ENCODE data around the gene MYO9B.

MYO9B gene

DNA sequence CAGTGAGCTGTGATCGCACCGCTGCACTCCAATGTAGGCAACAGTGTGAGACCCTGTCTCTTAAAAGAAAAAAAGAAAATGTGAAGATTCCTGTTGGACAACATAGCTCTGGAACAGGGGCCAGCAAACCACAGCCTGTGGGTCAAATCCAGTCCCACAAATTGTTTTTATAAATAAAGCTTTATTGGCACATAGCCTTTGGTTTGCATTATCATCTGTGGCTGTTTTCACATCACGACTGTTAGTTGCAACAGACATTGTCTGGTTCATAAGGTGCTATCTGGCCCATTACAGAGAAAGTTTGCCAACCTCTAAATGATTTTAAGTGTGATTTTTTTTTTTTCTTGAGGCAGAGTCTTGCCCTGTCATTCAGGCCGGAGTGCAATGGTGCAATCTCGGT is 90.1 kb downstream of the MYO9B start:
- no peak overlapping the region for H3K4me3 ChIP-seq (ENCODE audit: low read depth in 1 of 5, low read length in 5 of 5)
- H3K9ac ChIP-seq (ENCODE audit: low read length in 5 of 5), result no peak overlapping the region
- H3K36me3 ChIP-seq (ENCODE audit: control insufficient read depth in 5 of 5, insufficient read depth in 5 of 5, low read length in 5 of 5), result peaks cover 14 to 95% (median 71%) of the 10 kb centered on the region in 5 donors
- H3K9me3 ChIP-seq (ENCODE audit: control insufficient read depth in 5 of 5, low read length in 5 of 5), result no peaks in the 10 kb centered on the region
- H3K27me3 ChIP-seq (ENCODE audit: control insufficient read depth in 5 of 5, insufficient read depth in 4 of 5, low read length in 5 of 5), result no peaks in the 10 kb centered on the region
- H3K4me1 ChIP-seq (ENCODE audit: control insufficient read depth in 5 of 5, insufficient read depth in 5 of 5, low read length in 5 of 5), result no peaks in the 10 kb centered on the region
- H3K27ac ChIP-seq (ENCODE audit: low read depth, low read length), result no peak overlapping the region

DNA sequence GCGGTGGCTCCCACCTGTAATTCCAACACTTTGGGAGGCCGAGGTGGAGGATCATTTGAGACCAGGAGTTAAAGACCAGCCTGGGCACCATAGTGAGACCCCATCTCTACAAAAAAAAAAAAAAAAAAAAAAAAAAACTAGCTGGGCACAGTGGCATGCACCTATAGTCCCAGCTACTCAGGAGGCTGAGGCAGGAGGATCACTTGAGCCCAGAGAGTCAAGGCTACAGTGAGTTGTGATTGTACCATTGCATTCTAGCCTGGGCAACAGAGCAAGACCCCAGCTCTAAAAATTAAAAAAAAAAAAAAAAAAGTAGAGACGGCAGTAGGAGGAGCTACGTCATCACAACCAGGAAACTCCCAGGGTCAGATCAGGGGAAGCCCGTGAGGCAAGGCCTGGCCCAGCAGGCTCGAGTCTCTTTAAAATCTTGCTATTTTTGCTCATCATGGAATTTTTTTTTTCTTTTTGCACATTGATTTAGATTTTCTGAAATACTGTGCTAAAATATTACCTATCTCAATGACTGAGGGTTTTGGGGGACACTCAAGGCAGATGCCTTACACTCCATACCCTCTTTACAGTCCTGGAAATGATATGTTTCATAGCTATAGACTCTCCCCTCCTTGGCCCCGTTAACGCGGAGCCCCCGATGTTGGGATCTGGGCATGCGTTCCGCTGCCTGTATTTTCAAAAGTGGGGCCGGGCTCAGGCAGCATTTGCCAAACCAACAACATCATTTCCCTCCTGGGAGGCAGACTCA is 95.1 kb downstream of the MYO9B start:
- Histone ChIP-seq H3K27ac (ENCODE audit: low read depth, low read length) (no peak overlapping the region), H3K9ac (ENCODE audit: low read length in 5 of 5) (no peak overlapping the region), H3K27me3 (ENCODE audit: control insufficient read depth in 5 of 5, insufficient read depth in 4 of 5, low read length in 5 of 5) (no peaks in the 10 kb centered on the region), H3K36me3 (ENCODE audit: control insufficient read depth in 5 of 5, insufficient read depth in 5 of 5, low read length in 5 of 5) (peaks cover 5 to 90% (median 62%) of the 10 kb centered on the region in 5 donors), H3K9me3 (ENCODE audit: control insufficient read depth in 5 of 5, low read length in 5 of 5) (no peaks in the 10 kb centered on the region), H3K4me3 (ENCODE audit: low read depth in 1 of 5, low read length in 5 of 5) (no peak overlapping the region), H3K4me1 (ENCODE audit: control insufficient read depth in 5 of 5, insufficient read depth in 5 of 5, low read length in 5 of 5) (no peaks in the 10 kb centered on the region)

DNA sequence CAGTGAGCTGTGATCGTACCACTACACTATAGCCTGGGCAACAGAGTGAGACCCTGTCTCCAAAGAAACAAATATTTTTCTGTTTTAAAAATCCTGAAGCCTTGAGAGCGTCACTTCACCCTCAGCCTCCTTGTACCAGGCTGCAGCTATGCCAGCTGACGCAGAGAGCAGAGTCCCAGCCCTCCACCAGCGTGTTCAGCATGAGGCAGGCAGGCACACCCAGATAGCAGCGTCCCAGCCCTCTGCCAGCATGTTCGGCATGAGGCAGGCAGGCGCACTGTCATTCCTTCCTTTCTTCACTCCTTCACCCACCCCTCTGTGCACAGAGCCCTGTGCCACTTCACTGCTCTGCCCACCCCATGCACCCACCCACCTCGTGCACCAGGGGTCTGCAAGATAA is 96.3 kb downstream of the MYO9B start:
- Histone ChIP-seq H3K27me3 (ENCODE audit: control insufficient read depth in 5 of 5, insufficient read depth in 4 of 5, low read length in 5 of 5) (no peaks in the 10 kb centered on the region), H3K4me1 (ENCODE audit: control insufficient read depth in 5 of 5, insufficient read depth in 5 of 5, low read length in 5 of 5) (no peaks in the 10 kb centered on the region), H3K27ac (ENCODE audit: low read depth, low read length) (no peak overlapping the region), H3K4me3 (ENCODE audit: low read depth in 1 of 5, low read length in 5 of 5) (no peak overlapping the region), H3K9me3 (ENCODE audit: control insufficient read depth in 5 of 5, low read length in 5 of 5) (no peaks in the 10 kb centered on the region), H3K36me3 (ENCODE audit: control insufficient read depth in 5 of 5, insufficient read depth in 5 of 5, low read length in 5 of 5) (peaks cover 1 to 90% (median 64%) of the 10 kb centered on the region in 5 donors), H3K9ac (ENCODE audit: low read length in 5 of 5) (no peak overlapping the region)

DNA sequence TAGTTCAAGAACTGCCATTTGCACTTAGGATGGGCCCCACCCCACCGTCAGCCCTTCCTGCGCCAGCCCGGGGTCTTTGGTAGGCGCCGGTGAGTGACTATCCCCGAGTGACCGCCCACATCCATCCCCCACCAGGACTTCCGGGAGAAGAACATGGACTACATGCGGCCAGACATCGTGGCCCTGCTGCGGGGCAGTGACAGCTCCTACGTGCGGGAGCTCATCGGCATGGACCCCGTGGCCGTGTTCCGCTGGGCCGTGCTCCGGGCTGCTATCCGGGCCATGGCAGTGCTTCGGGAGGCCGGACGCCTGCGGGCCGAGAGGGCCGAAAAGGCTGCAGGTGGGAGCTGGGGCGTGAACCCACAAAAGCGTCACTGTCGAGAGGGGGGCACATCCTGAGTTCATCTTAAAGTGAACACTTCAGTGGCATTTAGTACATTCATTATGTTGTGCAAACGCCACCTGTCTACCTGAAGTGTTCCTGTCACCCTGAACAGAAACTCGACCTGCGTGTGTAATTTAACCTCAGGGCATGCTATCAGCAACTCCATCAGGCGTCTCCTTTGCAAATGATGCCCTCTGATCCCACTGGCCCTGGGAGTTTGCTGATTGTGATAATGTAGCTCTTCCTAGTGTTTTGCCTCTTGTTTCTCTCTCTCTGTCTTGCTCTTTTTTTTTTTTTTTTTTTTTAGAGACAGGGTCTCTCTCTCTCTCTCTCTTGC is 97.2 kb downstream of the MYO9B start:
- H3K27me3 ChIP-seq (ENCODE audit: control insufficient read depth in 5 of 5, insufficient read depth in 4 of 5, low read length in 5 of 5), result no peaks in the 10 kb centered on the region
- H3K27ac ChIP-seq (ENCODE audit: low read depth, low read length), result no peak overlapping the region
- no peaks in the 10 kb centered on the region for H3K4me1 ChIP-seq (ENCODE audit: control insufficient read depth in 5 of 5, insufficient read depth in 5 of 5, low read length in 5 of 5)
- no peak overlapping the region for H3K4me3 ChIP-seq (ENCODE audit: low read depth in 1 of 5, low read length in 5 of 5)
- H3K9me3 ChIP-seq (ENCODE audit: control insufficient read depth in 5 of 5, low read length in 5 of 5), result no peaks in the 10 kb centered on the region
- H3K36me3 ChIP-seq (ENCODE audit: control insufficient read depth in 5 of 5, insufficient read depth in 5 of 5, low read length in 5 of 5), result peaks cover 0 to 92% (median 65%) of the 10 kb centered on the region in 5 donors
- no peak overlapping the region for H3K9ac ChIP-seq (ENCODE audit: low read length in 5 of 5)

DNA sequence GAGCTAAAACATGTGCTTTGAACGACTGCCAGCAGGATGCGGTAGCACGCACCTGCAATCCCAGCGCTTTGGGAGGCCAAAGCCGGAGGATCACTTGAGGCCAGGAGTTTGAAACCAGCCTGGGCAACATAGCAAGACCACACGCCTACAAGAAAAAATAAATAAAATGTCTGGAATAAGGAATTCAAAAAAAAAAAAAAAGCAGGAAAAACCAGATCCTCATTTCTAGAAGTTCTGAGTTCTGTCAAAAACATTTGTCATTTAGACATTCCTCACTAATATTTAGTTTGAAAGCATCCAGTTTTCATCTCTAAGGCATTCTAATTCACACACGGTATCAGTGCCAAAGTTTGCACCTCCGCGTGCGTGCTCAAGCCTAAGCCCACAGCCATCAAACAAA is 102.7 kb downstream of the MYO9B start:
- H3K9me3 ChIP-seq (ENCODE audit: control insufficient read depth in 5 of 5, low read length in 5 of 5), result no peaks in the 10 kb centered on the region
- peaks cover 0 to 71% (median 44%) of the 10 kb centered on the region in 5 donors for H3K36me3 ChIP-seq (ENCODE audit: control insufficient read depth in 5 of 5, insufficient read depth in 5 of 5, low read length in 5 of 5)
- no peaks in the 10 kb centered on the region for H3K27me3 ChIP-seq (ENCODE audit: control insufficient read depth in 5 of 5, insufficient read depth in 4 of 5, low read length in 5 of 5)
- H3K4me1 ChIP-seq (ENCODE audit: control insufficient read depth in 5 of 5, insufficient read depth in 5 of 5, low read length in 5 of 5), result peaks cover 0 to 3% (median 0%) of the 10 kb centered on the region in 5 donors
- H3K4me3 ChIP-seq (ENCODE audit: low read depth in 1 of 5, low read length in 5 of 5), result no peak overlapping the region
- no peak overlapping the region for H3K9ac ChIP-seq (ENCODE audit: low read length in 5 of 5)
- H3K27ac ChIP-seq (ENCODE audit: low read depth, low read length), result no peak overlapping the region

DNA sequence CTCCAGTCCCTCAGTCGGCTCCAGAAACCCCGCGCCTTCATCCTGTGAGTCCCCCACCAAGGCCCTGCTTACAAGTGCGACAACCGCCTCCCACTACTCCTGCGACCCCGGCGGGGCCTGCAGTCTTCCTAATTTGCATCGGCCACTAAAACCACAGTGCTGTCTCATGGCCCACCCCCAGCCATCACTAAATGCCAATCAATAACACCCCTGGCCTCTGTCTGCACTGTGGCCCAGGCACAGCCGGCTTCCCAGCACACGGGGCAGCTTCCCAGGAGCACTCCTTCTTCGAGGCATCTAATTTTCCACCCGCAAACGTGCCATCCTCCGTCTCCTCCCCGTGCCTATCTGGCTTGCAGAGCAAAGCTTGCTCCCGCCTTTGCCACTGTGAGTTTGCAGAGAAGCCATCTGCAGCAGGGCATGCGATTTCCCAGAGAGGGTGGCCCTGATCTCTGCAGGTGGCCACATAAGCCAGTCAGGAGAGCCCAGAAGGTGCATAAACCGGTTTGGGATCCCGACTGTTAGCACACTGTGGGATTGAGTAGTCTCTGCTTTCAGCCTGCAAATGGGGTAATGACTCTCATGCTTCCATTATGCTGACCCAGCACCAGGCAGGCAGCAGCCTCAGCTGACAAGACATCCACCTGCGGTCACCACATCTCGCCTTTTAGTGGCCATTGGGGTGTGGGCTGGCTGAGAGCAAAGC is 105.6 kb downstream of the MYO9B start:
- Histone ChIP-seq H3K9ac (ENCODE audit: low read length in 5 of 5) (no peak overlapping the region), H3K27ac (ENCODE audit: low read depth, low read length) (no peak overlapping the region), H3K9me3 (ENCODE audit: control insufficient read depth in 5 of 5, low read length in 5 of 5) (no peaks in the 10 kb centered on the region), H3K27me3 (ENCODE audit: control insufficient read depth in 5 of 5, insufficient read depth in 4 of 5, low read length in 5 of 5) (no peaks in the 10 kb centered on the region), H3K4me1 (ENCODE audit: control insufficient read depth in 5 of 5, insufficient read depth in 5 of 5, low read length in 5 of 5) (peaks cover 0 to 17% (median 5%) of the 10 kb centered on the region in 5 donors), H3K4me3 (ENCODE audit: low read depth in 1 of 5, low read length in 5 of 5) (no peak overlapping the region), H3K36me3 (ENCODE audit: control insufficient read depth in 5 of 5, insufficient read depth in 5 of 5, low read length in 5 of 5) (peaks cover 0 to 73% (median 56%) of the 10 kb centered on the region in 5 donors)

DNA sequence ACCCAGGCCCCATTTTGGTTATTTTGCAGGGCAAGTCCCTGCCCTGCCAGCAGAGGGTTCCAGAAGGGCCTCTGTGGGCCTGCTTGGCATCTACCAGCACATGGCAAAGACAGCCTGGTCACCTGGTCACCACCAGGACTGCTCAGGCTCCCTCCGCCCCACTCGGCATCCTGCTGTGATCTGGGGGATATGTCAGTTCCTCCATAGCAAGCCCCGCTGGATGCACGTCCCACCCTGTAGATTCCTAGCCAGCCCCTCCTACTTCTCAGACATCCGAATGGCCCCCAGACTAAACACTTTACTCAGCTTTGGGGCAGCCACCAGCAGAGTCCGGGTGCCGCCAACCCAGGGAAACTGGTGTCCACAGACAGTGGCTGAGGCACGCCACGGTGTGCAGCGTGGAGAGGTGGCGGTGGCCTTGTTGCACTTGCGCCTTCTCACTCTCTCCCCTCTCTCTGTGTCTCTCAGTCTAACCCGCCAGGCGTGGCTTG is 107.7 kb downstream of the MYO9B start:
- H3K36me3 ChIP-seq (ENCODE audit: control insufficient read depth in 5 of 5, insufficient read depth in 5 of 5, low read length in 5 of 5), result peaks cover 0 to 72% (median 57%) of the 10 kb centered on the region in 5 donors
- no peaks in the 10 kb centered on the region for H3K9me3 ChIP-seq (ENCODE audit: control insufficient read depth in 5 of 5, low read length in 5 of 5)
- H3K4me1 ChIP-seq (ENCODE audit: control insufficient read depth in 5 of 5, insufficient read depth in 5 of 5, low read length in 5 of 5), result peaks cover 0 to 17% (median 5%) of the 10 kb centered on the region in 5 donors
- no peaks in the 10 kb centered on the region for H3K27me3 ChIP-seq (ENCODE audit: control insufficient read depth in 5 of 5, insufficient read depth in 4 of 5, low read length in 5 of 5)
- peak overlapping the region in 1 of 5 donors; percentile 12 for H3K4me3 ChIP-seq (ENCODE audit: low read depth in 1 of 5, low read length in 5 of 5)
- no peak overlapping the region for H3K27ac ChIP-seq (ENCODE audit: low read depth, low read length)
- H3K9ac ChIP-seq (ENCODE audit: low read length in 5 of 5), result no peak overlapping the region

DNA sequence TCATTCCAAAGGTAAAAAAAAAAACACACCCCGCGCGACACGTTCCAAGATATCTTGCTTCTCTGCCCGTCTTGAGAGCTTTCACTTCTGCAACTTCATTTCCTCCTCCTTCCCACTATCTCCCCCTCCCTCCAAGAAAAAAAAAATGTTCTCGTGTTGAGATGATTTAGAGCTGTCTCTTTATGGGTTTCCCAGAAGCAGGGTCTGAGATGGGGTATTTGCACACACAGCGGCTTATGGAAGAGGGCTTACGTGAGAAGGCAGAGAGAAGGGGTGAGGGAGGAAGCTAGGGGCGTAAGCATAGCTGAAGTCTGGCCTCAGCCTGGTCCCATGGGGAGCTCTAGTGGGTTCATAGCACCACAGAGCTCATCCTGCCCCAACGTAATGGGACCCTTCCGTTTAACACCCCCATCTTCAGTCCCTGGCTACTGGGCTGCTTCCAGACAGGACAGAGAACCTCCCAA is 108.3 kb downstream of the MYO9B start:
- Histone ChIP-seq H3K9me3 (ENCODE audit: control insufficient read depth in 5 of 5, low read length in 5 of 5) (no peaks in the 10 kb centered on the region), H3K4me1 (ENCODE audit: control insufficient read depth in 5 of 5, insufficient read depth in 5 of 5, low read length in 5 of 5) (peaks cover 0 to 17% (median 5%) of the 10 kb centered on the region in 5 donors), H3K27ac (ENCODE audit: low read depth, low read length) (no peak overlapping the region), H3K4me3 (ENCODE audit: low read depth in 1 of 5, low read length in 5 of 5) (peak overlapping the region in 1 of 5 donors; percentile 12), H3K9ac (ENCODE audit: low read length in 5 of 5) (no peak overlapping the region), H3K27me3 (ENCODE audit: control insufficient read depth in 5 of 5, insufficient read depth in 4 of 5, low read length in 5 of 5) (no peaks in the 10 kb centered on the region), H3K36me3 (ENCODE audit: control insufficient read depth in 5 of 5, insufficient read depth in 5 of 5, low read length in 5 of 5) (peaks cover 0 to 72% (median 58%) of the 10 kb centered on the region in 5 donors)

DNA sequence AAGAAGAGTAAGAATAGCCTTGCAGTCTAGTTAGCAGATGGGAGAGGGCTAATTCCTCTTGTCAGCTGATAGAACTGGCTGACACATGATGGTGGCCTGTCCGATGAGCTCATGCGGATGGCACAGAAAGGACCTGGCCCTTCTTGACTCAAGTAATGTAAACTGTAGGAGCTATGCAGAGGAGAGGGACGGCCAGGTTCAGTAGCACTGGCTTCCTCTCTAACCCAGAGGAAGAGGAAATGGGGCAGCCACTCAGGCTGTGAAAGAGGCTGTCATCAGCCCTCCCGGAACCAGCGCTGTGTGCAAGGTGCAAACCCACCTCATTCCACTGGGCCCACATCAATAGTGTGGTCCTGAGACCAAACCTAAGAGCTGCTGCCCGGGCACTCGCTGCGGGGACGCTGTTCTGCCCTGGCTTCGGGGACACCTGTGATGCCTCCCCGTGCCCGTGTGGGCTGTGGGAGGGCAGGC is 108.8 kb downstream of the MYO9B start:
- Histone ChIP-seq H3K4me3 (ENCODE audit: low read depth in 1 of 5, low read length in 5 of 5) (no peak overlapping the region), H3K4me1 (ENCODE audit: control insufficient read depth in 5 of 5, insufficient read depth in 5 of 5, low read length in 5 of 5) (peaks cover 0 to 17% (median 5%) of the 10 kb centered on the region in 5 donors), H3K9me3 (ENCODE audit: control insufficient read depth in 5 of 5, low read length in 5 of 5) (no peaks in the 10 kb centered on the region), H3K27ac (ENCODE audit: low read depth, low read length) (no peak overlapping the region), H3K9ac (ENCODE audit: low read length in 5 of 5) (no peak overlapping the region), H3K36me3 (ENCODE audit: control insufficient read depth in 5 of 5, insufficient read depth in 5 of 5, low read length in 5 of 5) (peaks cover 0 to 75% (median 61%) of the 10 kb centered on the region in 5 donors), H3K27me3 (ENCODE audit: control insufficient read depth in 5 of 5, insufficient read depth in 4 of 5, low read length in 5 of 5) (no peaks in the 10 kb centered on the region)

All from subcutaneous abdominal adipose tissue (tissue), 5 donors.